SK-N-SH (cell line): Measurements from ENCODE around the gene DENND6A. TPM values are rescaled to one million over a fixed set of nuclear protein-coding genes. Genes with fewer than 3 reads are reported as not detected.

Experiments
- CTCF ChIA-PET: fragments of 300-600, 350-600 bp; formaldehyde crosslinking; extraction: SDS; loops from one replicate; lab custom pipeline; 2021; lab: Yijun Ruan, JAX
- POLR2A ChIA-PET: fragments of 350-600 bp; sonication (Branson Sonifier 250); formaldehyde crosslinking; extraction: SDS; loops from one replicate; lab custom pipeline; 2020; ENCODE audit warnings: antibody characterized with exemption, inconsistent platforms; lab: Yijun Ruan, JAX
- DNase-seq: peaks from one replicate; pipeline ENCODE4 v3.0.0; 2012
- H2AFZ ChIP-seq: fragments of 200-600 bp; sonication (generic); 2 replicates; pipeline ENCODE4 v1.8.1; 2016; ENCODE audit warnings: antibody characterized with exemption, mild to moderate bottlenecking, low read depth
- H3F3A ChIP-seq: fragments of 200-600 bp; sonication (generic); replicated peaks from 2 replicates; pipeline ENCODE3; 2016; ENCODE audit warnings: antibody characterized with exemption, mild to moderate bottlenecking; ENCODE audit not compliant: insufficient read depth
- H3K27ac ChIP-seq, 2 experiments: fragments of 200-500 bp in 1 of 2; fragments of 200-600 bp in 1 of 2; sonication (Bioruptor generic) in 1 of 2; sonication (generic), shearing (Covaris generic) in 1 of 2; 2 replicates each; pipeline versions ENCODE4 v1.5.1 to v1.6.1; 2014 to 2016; ENCODE audit warnings: low read depth in 2 of 2, inconsistent platforms in 1 of 2, low read length in 1 of 2, mild to moderate bottlenecking in 1 of 2, mixed read lengths in 1 of 2
- H3K27me3 ChIP-seq: fragments of 200-600 bp; sonication (generic), shearing (Covaris generic); 2 replicates; pipeline ENCODE4 v1.6.1; 2016; ENCODE audit warnings: mixed run types; ENCODE audit not compliant: insufficient read depth
- H3K36me3 ChIP-seq, 2 experiments: fragments of 200-500 bp in 1 of 2; fragments of 200-600 bp in 1 of 2; sonication (Bioruptor generic) in 1 of 2; sonication (generic) in 1 of 2; replicated peaks in 1 of 2; 2 replicates each; pipeline versions ENCODE3 to v1.5.1; 2014 to 2016; ENCODE audit warnings: low read length in 1 of 2, mild to moderate bottlenecking in 1 of 2; ENCODE audit not compliant: insufficient read depth in 2 of 2, control insufficient read depth in 1 of 2
- H3K4me1 ChIP-seq, 2 experiments: fragments of 200-500 bp in 1 of 2; fragments of 200-600 bp in 1 of 2; sonication (Bioruptor generic) in 1 of 2; sonication (generic), shearing (Covaris generic) in 1 of 2; 2 replicates each; pipeline versions ENCODE4 v1.5.1 to v1.6.1; 2014 to 2016; ENCODE audit warnings: low read depth in 1 of 2, low read length in 1 of 2, mixed run types in 1 of 2; ENCODE audit not compliant: insufficient read depth in 2 of 2, control insufficient read depth in 1 of 2
- H3K4me2 ChIP-seq: fragments of 200-600 bp; sonication (generic), shearing (Covaris generic); 2 replicates; pipeline ENCODE4 v1.6.1; 2017; ENCODE audit warnings: mixed run types
- H3K4me3 ChIP-seq, 2 experiments: fragments of 200-500 bp in 1 of 2; fragments of 200-600 bp in 1 of 2; sonication (Bioruptor generic) in 1 of 2; sonication (generic), shearing (Covaris generic) in 1 of 2; 2 replicates each; pipeline versions ENCODE4 v1.5.1 to v1.8.1; 2014 to 2016; ENCODE audit warnings: low read depth in 2 of 2, inconsistent platforms in 1 of 2, low read length in 1 of 2, mild to moderate bottlenecking in 1 of 2, mixed read lengths in 1 of 2, moderate library complexity in 1 of 2
- H3K79me2 ChIP-seq: fragments of 200-600 bp; sonication (generic); 2 replicates; pipeline ENCODE4 v1.8.1; 2017; ENCODE audit warnings: mild to moderate bottlenecking; ENCODE audit not compliant: insufficient read depth
- H3K9ac ChIP-seq: fragments of 200-600 bp; sonication (generic); 2 replicates; pipeline ENCODE4 v1.6.1; 2017; ENCODE audit warnings: mixed run types
- H3K9me2 ChIP-seq: fragments of 200-600 bp; sonication (generic); 2 replicates; pipeline ENCODE4 v1.6.1; 2017; ENCODE audit warnings: mixed run types
- H3K9me3 ChIP-seq: fragments of 200-600 bp; sonication (generic); 2 replicates; pipeline ENCODE4 v1.6.1; 2017; ENCODE audit warnings: mixed run types, mild to moderate bottlenecking, moderate library complexity
- H4K20me1 ChIP-seq: fragments of 200-600 bp; sonication (generic); 2 replicates; pipeline ENCODE4 v1.6.1; 2017; ENCODE audit warnings: mild to moderate bottlenecking, mixed run types; ENCODE audit not compliant: insufficient read depth
- EZH2phosphoT487 ChIP-seq: fragments of 200-600 bp; sonication (generic); IDR thresholded peaks from 2 replicates; pipeline ENCODE4 v1.6.1; 2017; ENCODE audit warnings: low read depth, mixed run types, mild to moderate bottlenecking, antibody characterized with exemption, moderate library complexity, borderline replicate concordance
- FOSL2 ChIP-seq: IDR thresholded peaks from 2 replicates; pipeline ENCODE4 v1.4.0; 2012; ENCODE audit warnings: low read depth, mild to moderate bottlenecking, moderate library complexity, borderline replicate concordance
- FOXJ3 ChIP-seq: sonication (generic); formaldehyde crosslinking; IDR thresholded peaks from 2 replicates; pipeline ENCODE4 v1.5.1; 2020; ENCODE audit warnings: mild to moderate bottlenecking, missing genetic modification reagents
- FOXM1 ChIP-seq: IDR thresholded peaks from 2 replicates; pipeline ENCODE4 v1.4.0; 2012; ENCODE audit warnings: low read depth, mild to moderate bottlenecking
- GABPA ChIP-seq: IDR thresholded peaks from 2 replicates; pipeline ENCODE4 v1.4.0; 2012; ENCODE audit warnings: low read depth, mild to moderate bottlenecking
- GATA2 ChIP-seq: sonication (generic); formaldehyde crosslinking; IDR thresholded peaks from 2 replicates; pipeline ENCODE4 v1.5.0; 2020; ENCODE audit warnings: mild to moderate bottlenecking, missing genetic modification reagents
- MEF2A ChIP-seq: IDR thresholded peaks from 2 replicates; pipeline ENCODE4 v1.4.0; 2012; ENCODE audit warnings: low read depth, borderline replicate concordance
- RAD21 ChIP-seq: IDR thresholded peaks from 2 replicates; pipeline ENCODE4 v1.6.1; 2012; ENCODE audit warnings: mild to moderate bottlenecking, low read length
- RCOR1 ChIP-seq: fragments of 150-350 bp; IDR thresholded peaks from 2 replicates; pipeline ENCODE4 v1.6.1; 2017; ENCODE audit warnings: antibody characterized with exemption, low read length
- SIN3A ChIP-seq: IDR thresholded peaks from 2 replicates; pipeline ENCODE4 v1.6.1; 2012; ENCODE audit warnings: low read depth, mild to moderate bottlenecking, low read length, moderate library complexity, borderline replicate concordance
- SMC3 ChIP-seq: IDR thresholded peaks from 2 replicates; pipeline ENCODE4 v1.6.1; 2012; ENCODE audit warnings: low read depth, low read length, improper control_type of control experiment
- TEAD4 ChIP-seq: IDR thresholded peaks from 2 replicates; pipeline ENCODE4 v1.4.0; 2012; ENCODE audit warnings: mild to moderate bottlenecking, borderline replicate concordance; ENCODE audit not compliant: insufficient read depth
- YY1 ChIP-seq: IDR thresholded peaks from 2 replicates; pipeline ENCODE4 v1.4.0; 2012; ENCODE audit warnings: low read depth, mild to moderate bottlenecking
- WGBS: methylation state at CpG from one replicate; pipeline ENCODE4 v1.1.6; 2017; ENCODE audit warnings: low lambda C conversion rate; 5-methylcytosine and 5-hydroxymethylcytosine counted together
- polyA plus RNA-seq, 3 experiments: library from polyadenylated mRNA; depleted of rRNA; stranded (reverse); fragments of >200 nt; gene quantifications; 2 replicates each; pipeline ENCODE4 v1.2.3, GENCODE V29; 2012
- TF ChIP-seq, protein P1 (sequence below): fragments of 150-350 bp; IDR thresholded peaks from 2 replicates; pipeline ENCODE4 v1.6.1; 2016; ENCODE audit warnings: mild to moderate bottlenecking, low read depth, low read length
- TF ChIP-seq, protein P2 (sequence below): IDR thresholded peaks from 2 replicates; pipeline ENCODE4 v1.4.0; 2012; ENCODE audit warnings: low read depth, borderline replicate concordance
- TF ChIP-seq, protein P3 (sequence below): fragments of 150-350 bp; IDR thresholded peaks from 2 replicates; pipeline ENCODE4 v1.6.1; 2017; ENCODE audit warnings: antibody characterized with exemption, low read length, low read depth, borderline replicate concordance
- TF ChIP-seq, protein P4 (sequence below): IDR thresholded peaks from 2 replicates; pipeline ENCODE4 v1.4.0; 2012; ENCODE audit warnings: low read depth, borderline replicate concordance
- TF ChIP-seq, protein P5 (sequence below): IDR thresholded peaks from 2 replicates; pipeline ENCODE4 v1.4.0; 2012; ENCODE audit warnings: low read depth

Gene DENND6A
- polyA plus RNA-seq, 1 of the 3 experiments (the other 2 are of a cell fraction) = 5.8 TPM

DNA sequence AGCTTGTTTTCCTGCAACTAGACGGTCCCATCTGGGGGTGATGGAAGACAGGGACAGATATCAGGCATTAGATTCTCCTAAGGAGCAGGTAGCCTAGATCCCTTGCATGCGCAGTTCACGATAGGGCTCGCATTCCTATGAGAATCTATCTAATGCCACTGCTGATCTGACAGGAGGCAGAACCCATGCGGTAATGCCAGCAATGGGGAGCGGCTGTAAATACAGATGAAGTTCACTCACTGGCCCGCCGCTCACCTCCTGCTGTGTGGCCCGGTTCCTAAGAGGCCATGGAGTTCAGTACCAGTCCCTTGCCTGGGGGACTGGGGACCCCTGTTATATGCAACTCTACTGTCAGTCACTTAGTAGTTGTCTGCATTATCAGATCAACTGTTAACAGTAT is 7.9 kb upstream of the DENND6A start:
- Histone ChIP-seq H4K20me1 (no peaks in the 10 kb centered on the region), H3K4me3 (no peak overlapping the region), H3K9me2 (no peaks in the 10 kb centered on the region), H3K4me1 (no peaks in the 10 kb centered on the region), H3K9ac (no peak overlapping the region), H3K27me3 (no peaks in the 10 kb centered on the region), H3K36me3 (no peaks in the 10 kb centered on the region), H3F3A (no peaks in the 10 kb centered on the region), H3K9me3 (no peaks in the 10 kb centered on the region), H3K79me2 (no peaks in the 10 kb centered on the region), H2AFZ (no peak overlapping the region), H3K27ac (no peak overlapping the region), H3K4me2 (no peak overlapping the region)
- ChIA-PET CTCF (no interaction called here), POLR2A (no interaction called here)
- TF ChIP-seq, protein P1, sequence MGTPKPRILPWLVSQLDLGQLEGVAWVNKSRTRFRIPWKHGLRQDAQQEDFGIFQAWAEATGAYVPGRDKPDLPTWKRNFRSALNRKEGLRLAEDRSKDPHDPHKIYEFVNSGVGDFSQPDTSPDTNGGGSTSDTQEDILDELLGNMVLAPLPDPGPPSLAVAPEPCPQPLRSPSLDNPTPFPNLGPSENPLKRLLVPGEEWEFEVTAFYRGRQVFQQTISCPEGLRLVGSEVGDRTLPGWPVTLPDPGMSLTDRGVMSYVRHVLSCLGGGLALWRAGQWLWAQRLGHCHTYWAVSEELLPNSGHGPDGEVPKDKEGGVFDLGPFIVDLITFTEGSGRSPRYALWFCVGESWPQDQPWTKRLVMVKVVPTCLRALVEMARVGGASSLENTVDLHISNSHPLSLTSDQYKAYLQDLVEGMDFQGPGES = no peak
- TF ChIP-seq RAD21 = no peak
- TF ChIP-seq, protein P2, sequence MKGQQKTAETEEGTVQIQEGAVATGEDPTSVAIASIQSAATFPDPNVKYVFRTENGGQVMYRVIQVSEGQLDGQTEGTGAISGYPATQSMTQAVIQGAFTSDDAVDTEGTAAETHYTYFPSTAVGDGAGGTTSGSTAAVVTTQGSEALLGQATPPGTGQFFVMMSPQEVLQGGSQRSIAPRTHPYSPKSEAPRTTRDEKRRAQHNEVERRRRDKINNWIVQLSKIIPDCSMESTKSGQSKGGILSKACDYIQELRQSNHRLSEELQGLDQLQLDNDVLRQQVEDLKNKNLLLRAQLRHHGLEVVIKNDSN = no peak
- TF ChIP-seq FOXM1 = no peak
- TF ChIP-seq FOXJ3 = no peak
- no peak for TF ChIP-seq RCOR1
- TF ChIP-seq, protein P3, sequence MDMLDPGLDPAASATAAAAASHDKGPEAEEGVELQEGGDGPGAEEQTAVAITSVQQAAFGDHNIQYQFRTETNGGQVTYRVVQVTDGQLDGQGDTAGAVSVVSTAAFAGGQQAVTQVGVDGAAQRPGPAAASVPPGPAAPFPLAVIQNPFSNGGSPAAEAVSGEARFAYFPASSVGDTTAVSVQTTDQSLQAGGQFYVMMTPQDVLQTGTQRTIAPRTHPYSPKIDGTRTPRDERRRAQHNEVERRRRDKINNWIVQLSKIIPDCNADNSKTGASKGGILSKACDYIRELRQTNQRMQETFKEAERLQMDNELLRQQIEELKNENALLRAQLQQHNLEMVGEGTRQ = no peak
- no peak for TF ChIP-seq YY1
- no peak for TF ChIP-seq MEF2A
- no peak for TF ChIP-seq GABPA
- TF ChIP-seq GATA2 (CRISPR knock-in tag) = no peak
- no peak for TF ChIP-seq SMC3
- TF ChIP-seq TEAD4 = no peak
- no peak for TF ChIP-seq SIN3A
- TF ChIP-seq, protein P4, sequence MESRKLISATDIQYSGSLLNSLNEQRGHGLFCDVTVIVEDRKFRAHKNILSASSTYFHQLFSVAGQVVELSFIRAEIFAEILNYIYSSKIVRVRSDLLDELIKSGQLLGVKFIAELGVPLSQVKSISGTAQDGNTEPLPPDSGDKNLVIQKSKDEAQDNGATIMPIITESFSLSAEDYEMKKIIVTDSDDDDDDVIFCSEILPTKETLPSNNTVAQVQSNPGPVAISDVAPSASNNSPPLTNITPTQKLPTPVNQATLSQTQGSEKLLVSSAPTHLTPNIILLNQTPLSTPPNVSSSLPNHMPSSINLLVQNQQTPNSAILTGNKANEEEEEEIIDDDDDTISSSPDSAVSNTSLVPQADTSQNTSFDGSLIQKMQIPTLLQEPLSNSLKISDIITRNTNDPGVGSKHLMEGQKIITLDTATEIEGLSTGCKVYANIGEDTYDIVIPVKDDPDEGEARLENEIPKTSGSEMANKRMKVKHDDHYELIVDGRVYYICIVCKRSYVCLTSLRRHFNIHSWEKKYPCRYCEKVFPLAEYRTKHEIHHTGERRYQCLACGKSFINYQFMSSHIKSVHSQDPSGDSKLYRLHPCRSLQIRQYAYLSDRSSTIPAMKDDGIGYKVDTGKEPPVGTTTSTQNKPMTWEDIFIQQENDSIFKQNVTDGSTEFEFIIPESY = no peak
- TF ChIP-seq EZH2phosphoT487 = no peak
- no peak for TF ChIP-seq FOSL2
- TF ChIP-seq, protein P5, sequence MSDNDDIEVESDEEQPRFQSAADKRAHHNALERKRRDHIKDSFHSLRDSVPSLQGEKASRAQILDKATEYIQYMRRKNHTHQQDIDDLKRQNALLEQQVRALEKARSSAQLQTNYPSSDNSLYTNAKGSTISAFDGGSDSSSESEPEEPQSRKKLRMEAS = no peak
- 84% methylated on average over 8 of the region's 9 CpGs for WGBS
- no peak for DNase-seq
